CD4-positive, alpha-beta T cell (primary cell): ENCODE data around the gene TIPARP. TPM values are rescaled to one million over a fixed set of nuclear protein-coding genes. Genes with fewer than 3 reads are reported as not detected.
"Not testable (repeated sequence)": the region's sequence is repeated elsewhere in the genome, so short reads cannot be mapped to it uniquely, and the experiment has no call there.

Source experiments
- ATAC-seq: fragments of 200-7000 bp; cut with Tn5 transposase; one replicate; pipeline ENCODE4 v1.10.0; 2022; ENCODE audit warnings: mild to moderate bottlenecking; ENCODE audit not compliant: poor library complexity
- CTCF ChIA-PET: fragments of 350-600 bp; sonication (Branson Sonifier 250); formaldehyde crosslinking; loops from one replicate; lab custom pipeline; 2021; ENCODE audit warnings: antibody characterized with exemption, inconsistent platforms; lab: Charles Lee
- POLR2A ChIA-PET: fragments of 350-600 bp; sonication (Branson Sonifier 250); formaldehyde crosslinking; loops from one replicate; lab custom pipeline; 2021; ENCODE audit warnings: antibody characterized with exemption, inconsistent platforms; lab: Charles Lee
- DNase-seq, 14 experiments: peaks; one replicate each; pipeline ENCODE4 v3.0.0-alpha.2; 2013 to 2020; ENCODE audit warnings: mixed read lengths in 2 of 14
- H3K27ac ChIP-seq, 2 donors: one replicate each; pipeline versions ENCODE4 v1.5.1 to v1.7.0; 2013; ENCODE audit warnings: low read length in 2 of 2, low read depth in 1 of 2, mild to moderate bottlenecking in 1 of 2
- H3K27me3 ChIP-seq, 2 experiments: 1 replicate in 1 of 2; 2 replicates in 1 of 2; pipeline versions ENCODE4 v1.6.1 to v1.7.0; 2013; ENCODE audit warnings: low read length in 2 of 2, control low read depth in 1 of 2, mild to moderate bottlenecking in 1 of 2, moderate library complexity in 1 of 2; ENCODE audit not compliant: insufficient read depth in 2 of 2, control insufficient read depth in 1 of 2
- H3K36me3 ChIP-seq: one replicate; pipeline ENCODE4 v1.6.1; 2013; ENCODE audit warnings: low read length, control low read depth; ENCODE audit not compliant: insufficient read depth
- H3K4me1 ChIP-seq: one replicate; pipeline ENCODE4 v1.6.1; 2013; ENCODE audit warnings: low read length, control low read depth; ENCODE audit not compliant: insufficient read depth
- H3K4me3 ChIP-seq: one replicate; pipeline ENCODE4 v1.5.1; 2013; ENCODE audit warnings: mild to moderate bottlenecking, low read length, moderate library complexity
- H3K9me3 ChIP-seq, 2 experiments: 1 replicate in 1 of 2; 2 replicates in 1 of 2; pipeline versions ENCODE4 v1.6.1 to v1.7.0; 2013; ENCODE audit warnings: low read length in 2 of 2, mild to moderate bottlenecking in 2 of 2, control low read depth in 1 of 2, moderate library complexity in 1 of 2; ENCODE audit not compliant: control insufficient read depth in 1 of 2, insufficient read depth in 1 of 2
- H3K27ac Mint-ChIP-seq: one replicate; pipeline ENCODE4 v1.8.0; 2020; ENCODE audit warnings: mixed read lengths
- H3K27me3 Mint-ChIP-seq: one replicate; pipeline ENCODE4 v1.8.0; 2021; ENCODE audit warnings: mixed read lengths
- H3K36me3 Mint-ChIP-seq: one replicate; pipeline ENCODE4 v1.8.0; 2021; ENCODE audit warnings: low read depth, mixed read lengths
- H3K4me1 Mint-ChIP-seq: one replicate; pipeline ENCODE4 v1.8.0; 2021; ENCODE audit warnings: low read depth, mixed read lengths
- H3K4me3 Mint-ChIP-seq: one replicate; pipeline ENCODE4 v1.8.0; 2020; ENCODE audit warnings: mild to moderate bottlenecking, mixed read lengths
- H3K9me3 Mint-ChIP-seq: one replicate; pipeline ENCODE4 v1.8.0; 2020; ENCODE audit warnings: mixed read lengths
- CTCF ChIP-seq: fragments of 200-600 bp; IDR thresholded peaks from one replicate; pipeline ENCODE4 v1.8.0; 2022; ENCODE audit warnings: antibody characterized with exemption, mild to moderate bottlenecking
- intact Hi-C, 2 experiments: fragments of 100-400 bp; cut with DNase I in 1 of 2; cut with micrococcal nuclease in 1 of 2; formaldehyde crosslinking; loops; one replicate each; pipeline versions ENCODE4 v1.15.1 to v1.9.0; 2023 to 2025; cut with DNase I, micrococcal nuclease
- total RNA-seq, 174 experiments: library from RNA in 2 of 174; stranded (reverse) in 2 of 174; gene quantifications; one replicate each; pipeline ENCODE4 v1.2.3 and lab custom pipeline; 2021 to 2026

The TIPARP gene
- total RNA-seq, 2 experiments from 2014 or later = 158 to 166 TPM

GRCh38 chr3:156707588-156707987, 33.2 kb downstream of the TIPARP start:
- POLR2A ChIA-PET = no interaction called here
- H3K4me3 Mint-ChIP-seq = no peak overlapping the region
- Histone ChIP-seq H3K9me3 (no peaks in the 10 kb centered on the region), H3K27ac (no peak overlapping the region), H3K36me3 (peaks cover 58% of the 10 kb centered on the region), H3K27me3 (no peaks in the 10 kb centered on the region), H3K4me3 (no peak overlapping the region), H3K4me1 (no peaks in the 10 kb centered on the region)
- CTCF ChIA-PET = interaction anchor here (1.2 kb wide), 1 partner anchor 12 kb away, joined by 3 read pairs; no protein-coding TSS in a partner anchor
- ATAC-seq (no peak), DNase-seq (no peak)
- H3K9me3 Mint-ChIP-seq = no peaks in the 10 kb centered on the region
- H3K27me3 Mint-ChIP-seq = no peaks in the 10 kb centered on the region
- H3K4me1 Mint-ChIP-seq = peaks cover 8% of the 10 kb centered on the region
- intact Hi-C loops = no loop called here
- no peak for TF ChIP-seq CTCF
- no peak overlapping the region for H3K27ac Mint-ChIP-seq
- H3K36me3 Mint-ChIP-seq = peaks cover 74% of the 10 kb centered on the region

- Histone ChIP-seq H3K4me1 (no peaks in the 10 kb centered on the region), H3K27me3 (no peaks in the 10 kb centered on the region), H3K36me3 (peaks cover 32% of the 10 kb centered on the region), H3K4me3 (no peak overlapping the region), H3K9me3 (no peaks in the 10 kb centered on the region), H3K27ac (no peak overlapping the region)
- ATAC-seq = no peak
- no peak for TF ChIP-seq CTCF
- no peaks in the 10 kb centered on the region for H3K27me3 Mint-ChIP-seq
- H3K27ac Mint-ChIP-seq = no peak overlapping the region
- POLR2A ChIA-PET = no interaction called here
- H3K9me3 Mint-ChIP-seq = no peaks in the 10 kb centered on the region
- intact Hi-C loops = no loop called here
- H3K4me1 Mint-ChIP-seq = no peaks in the 10 kb centered on the region
- no peak for DNase-seq
- peaks cover 46% of the 10 kb centered on the region for H3K36me3 Mint-ChIP-seq
- CTCF ChIA-PET = interaction anchor here (1.4 kb wide), 1 partner anchor 13 kb away, joined by 3 read pairs; no protein-coding TSS in a partner anchor
- H3K4me3 Mint-ChIP-seq = no peak overlapping the region
Measured at GRCh38 chr3:156710429-156710828, 36.0 kb downstream of the TIPARP start.

- no peaks in the 10 kb centered on the region for H3K27me3 Mint-ChIP-seq
- DNase-seq (no peak), ATAC-seq (no peak)
- intact Hi-C loops = no loop called here
- no peak overlapping the region for H3K27ac Mint-ChIP-seq
- no peaks in the 10 kb centered on the region for H3K4me1 Mint-ChIP-seq
- no peaks in the 10 kb centered on the region for H3K4me1 ChIP-seq
- POLR2A ChIA-PET = no interaction called here
- H3K9me3 ChIP-seq = no peaks in the 10 kb centered on the region
- CTCF ChIA-PET = interaction anchor here (1.4 kb wide), 1 partner anchor 12 kb away, joined by 3 read pairs; no protein-coding TSS in a partner anchor
- no peaks in the 10 kb centered on the region for H3K9me3 Mint-ChIP-seq
- H3K27me3 ChIP-seq = no peaks in the 10 kb centered on the region
- H3K36me3 Mint-ChIP-seq = peaks cover 39% of the 10 kb centered on the region
- H3K27ac ChIP-seq = no peak overlapping the region
- no peak for TF ChIP-seq CTCF
- no peak overlapping the region for H3K4me3 Mint-ChIP-seq
- H3K4me3 ChIP-seq = no peak overlapping the region
- H3K36me3 ChIP-seq = peaks cover 26% of the 10 kb centered on the region
Measured at GRCh38 chr3:156711113-156711512, 36.7 kb downstream of the TIPARP start.

GRCh38 chr3:156711944-156712343, 37.6 kb downstream of the TIPARP start:
- H3K4me3 ChIP-seq, H3K4me1 Mint-ChIP-seq, H3K9me3 ChIP-seq, H3K27me3 ChIP-seq, intact Hi-C loops, H3K9me3 Mint-ChIP-seq, CTCF ChIA-PET, POLR2A ChIA-PET, H3K4me1 ChIP-seq, H3K4me3 Mint-ChIP-seq, H3K27ac Mint-ChIP-seq, H3K27ac ChIP-seq, H3K27me3 Mint-ChIP-seq: not testable (repeated sequence)
- peaks cover 24% of the 10 kb centered on the region for H3K36me3 ChIP-seq
- H3K36me3 Mint-ChIP-seq = peaks cover 31% of the 10 kb centered on the region
- peak in 1 of 14 experiments; percentile 37 for DNase-seq
- ATAC-seq = peak; percentile 81
